Measurements from ENCODE around the gene MMP28. TPM values are rescaled to one million over a fixed set of nuclear protein-coding genes. Genes with fewer than 3 reads are reported as not detected.

MMP28 gene
- total RNA-seq, 2 donors from 2014 or later = 12.8 to 146 TPM

GRCh38 chr17:35775039-35775438, 20.4 kb downstream of the MMP28 start:
- H3K4me3 ChIP-seq = no peak overlapping the region
- TF ChIP-seq POLR2A (IDR thresholded peaks at IDR 0.05) = no peak
- TF ChIP-seq CTCF (IDR thresholded peaks at IDR 0.05) = no peak
- no peak for TF ChIP-seq POLR2AphosphoS5 (IDR thresholded peaks at IDR 0.05)
- no peaks in the 10 kb centered on the region for H3K9me3 ChIP-seq
- WGBS = 64% methylated on average over 5 of the region's 5 CpGs
- intact Hi-C loops (cut with DNase I) = no loop called here
- peak overlapping the region; percentile 19 to 56 for H3K27ac ChIP-seq
- H3K27me3 ChIP-seq (replicated peaks; ENCODE audit: insufficient read depth) = no peaks in the 10 kb centered on the region
- H3K36me3 ChIP-seq = no peaks in the 10 kb centered on the region
- DNase-seq (ENCODE audit: low spot score) = no peak
- no peaks in the 10 kb centered on the region for H3K4me1 ChIP-seq (replicated peaks)

DNA sequence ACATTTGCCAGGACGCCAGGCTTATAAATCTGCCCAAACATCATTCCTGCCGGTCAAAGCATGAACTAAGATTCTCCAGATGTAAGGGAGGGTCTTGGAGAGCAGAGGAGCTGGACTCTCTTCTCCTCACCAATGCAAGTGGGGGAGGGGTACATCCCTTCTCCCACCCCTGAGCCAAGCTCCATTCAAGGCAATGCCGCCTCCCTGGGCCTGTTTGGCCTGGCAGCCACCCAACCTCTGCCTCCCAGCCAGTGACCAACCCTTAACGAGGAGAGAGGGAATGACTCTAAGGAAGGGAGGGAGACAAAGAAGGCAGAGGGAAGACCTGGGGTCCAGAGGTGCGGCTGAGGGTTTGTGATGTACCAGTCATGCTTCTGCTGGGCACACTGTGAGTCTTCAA, 20.9 kb downstream of the MMP28 start:
- intact Hi-C loops (cut with DNase I) = no loop called here
- no peaks in the 10 kb centered on the region for H3K4me1 ChIP-seq (replicated peaks)
- no peaks in the 10 kb centered on the region for H3K36me3 ChIP-seq
- 27% methylated on average over 5 of the region's 5 CpGs for WGBS
- peak overlapping the region; percentile 46 to 56 for H3K27ac ChIP-seq
- H3K9me3 ChIP-seq = no peaks in the 10 kb centered on the region
- TF ChIP-seq POLR2A (IDR thresholded peaks at IDR 0.05) (no peak), POLR2AphosphoS5 (IDR thresholded peaks at IDR 0.05) (peak; percentile 41)
- no peaks in the 10 kb centered on the region for H3K27me3 ChIP-seq (replicated peaks; ENCODE audit: insufficient read depth)
- H3K4me3 ChIP-seq = no peak overlapping the region
- peak; percentile 33 for DNase-seq (ENCODE audit: low spot score)

GRCh38 chr17:35773679-35774425, 21.6 kb downstream of the MMP28 start:
- WGBS = 35% methylated on average over 10 of the region's 10 CpGs
- DNase-seq (ENCODE audit: low spot score) = no peak
- Histone ChIP-seq H3K27me3 (replicated peaks; ENCODE audit: insufficient read depth) (no peaks in the 10 kb centered on the region), H3K27ac (peak overlapping the region; percentile 26 to 46), H3K4me3 (no peak overlapping the region), H3K4me1 (replicated peaks) (no peaks in the 10 kb centered on the region), H3K9me3 (no peaks in the 10 kb centered on the region), H3K36me3 (no peaks in the 10 kb centered on the region)
- TF ChIP-seq CTCF (IDR thresholded peaks at IDR 0.05) (no peak), POLR2AphosphoS5 (IDR thresholded peaks at IDR 0.05) (no peak), POLR2A (IDR thresholded peaks at IDR 0.05) (no peak)
- intact Hi-C loops (cut with DNase I) = no loop called here

DNA sequence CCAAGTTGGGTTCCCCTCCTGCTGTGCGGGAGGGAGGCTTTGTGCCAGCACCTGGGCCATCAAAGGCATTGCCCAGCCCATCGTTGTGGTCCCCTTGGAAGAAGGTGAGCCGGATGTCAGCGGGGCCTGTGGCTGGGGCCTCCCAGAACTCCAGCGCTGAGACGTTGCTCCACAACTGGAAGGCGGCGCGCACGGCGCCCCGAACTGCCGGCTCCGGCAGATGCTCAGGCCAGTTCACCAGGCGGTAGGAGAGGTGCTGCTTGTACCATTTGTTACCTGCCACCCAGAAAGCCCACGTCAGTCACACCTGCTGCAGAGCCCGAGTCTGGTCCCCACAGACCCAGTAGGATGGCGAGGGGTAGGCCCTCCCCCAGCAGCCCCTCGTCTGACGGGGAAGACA, 22.3 kb downstream of the MMP28 start:
- intact Hi-C loops (cut with DNase I) = no loop called here
- H3K4me1 ChIP-seq (replicated peaks) = no peaks in the 10 kb centered on the region
- H3K9me3 ChIP-seq = no peaks in the 10 kb centered on the region
- no peaks in the 10 kb centered on the region for H3K36me3 ChIP-seq
- no peak for DNase-seq (ENCODE audit: low spot score)
- H3K27ac ChIP-seq = peak overlapping the region in 1 of 2 donors; percentile 46
- no peak for TF ChIP-seq POLR2AphosphoS5 (IDR thresholded peaks at IDR 0.05)
- TF ChIP-seq CTCF (IDR thresholded peaks at IDR 0.05) = no peak
- no peak for TF ChIP-seq POLR2A (IDR thresholded peaks at IDR 0.05)
- 92% methylated on average over 19 of the region's 20 CpGs for WGBS
- H3K4me3 ChIP-seq = no peak overlapping the region
- no peaks in the 10 kb centered on the region for H3K27me3 ChIP-seq (replicated peaks; ENCODE audit: insufficient read depth)

DNA sequence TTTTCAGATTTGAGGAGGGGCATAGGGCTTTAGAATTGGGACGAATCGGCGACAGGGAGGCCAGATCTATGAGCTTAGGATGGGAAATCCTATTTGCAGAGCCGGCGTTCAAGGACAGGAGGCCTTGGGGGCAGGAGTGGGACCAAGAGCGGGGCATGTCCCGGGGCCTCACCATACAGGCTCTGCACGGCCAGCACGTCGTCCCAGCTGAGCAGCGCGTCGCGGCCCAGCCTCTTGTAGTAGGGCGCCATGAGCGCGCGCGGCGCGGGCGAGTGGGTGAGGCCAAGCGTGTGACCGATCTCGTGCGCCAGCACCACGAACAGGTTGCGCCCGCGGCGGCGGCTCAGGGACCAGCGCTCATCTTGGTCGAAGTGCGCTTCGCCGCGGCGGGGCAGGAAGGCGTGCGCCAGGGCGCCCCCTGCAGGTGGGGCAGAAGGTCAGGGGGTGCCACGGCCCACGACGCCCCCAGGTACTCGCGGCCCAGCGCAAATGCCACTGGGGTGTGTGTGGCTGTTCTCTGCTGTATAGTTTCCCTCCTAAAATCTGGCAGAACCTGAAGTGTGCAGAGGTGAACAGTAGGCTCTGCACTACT, 25.4 kb downstream of the MMP28 start:
- no peaks in the 10 kb centered on the region for H3K36me3 ChIP-seq
- TF ChIP-seq CTCF (IDR thresholded peaks at IDR 0.05) (no peak), POLR2A (IDR thresholded peaks at IDR 0.05) (no peak), POLR2AphosphoS5 (IDR thresholded peaks at IDR 0.05) (no peak)
- no peaks in the 10 kb centered on the region for H3K9me3 ChIP-seq
- no peak overlapping the region for H3K27ac ChIP-seq
- H3K4me3 ChIP-seq = no peak overlapping the region
- WGBS = 94% methylated on average over 48 of the region's 48 CpGs
- intact Hi-C loops (cut with DNase I) = no loop called here
- H3K27me3 ChIP-seq (replicated peaks; ENCODE audit: insufficient read depth) = no peaks in the 10 kb centered on the region
- no peaks in the 10 kb centered on the region for H3K4me1 ChIP-seq (replicated peaks)
- DNase-seq (ENCODE audit: low spot score) = no peak
